HCT116 (cell line): ENCODE results near the gene FTO. TPM values are rescaled to one million over a fixed set of nuclear protein-coding genes. Genes with fewer than 3 reads are reported as not detected.

Experiments
- ATAC-seq: fragments of 200-7000 bp; cut with Tn5 transposase; 2 replicates; pipeline ENCODE4 v1.9.1; 2020; ENCODE audit warnings: mild to moderate bottlenecking, moderate library complexity
- BruUV-seq: library from RNA; stranded (reverse); fragments of 400-500 nt; replicated peaks from 2 replicates; lab custom pipeline; 2021; lab: Mats Ljungman, UMichigan
- CTCF ChIA-PET: fragments of 300-600 bp; sonication (Branson Sonifier 250); formaldehyde crosslinking; loops from one replicate; lab custom pipeline; 2021; ENCODE audit warnings: antibody characterized with exemption; lab: Charles Lee
- POLR2A ChIA-PET: fragments of 300-600, 350-600 bp; sonication (Branson Sonifier 250); formaldehyde crosslinking; loops from one replicate; lab custom pipeline; 2021; ENCODE audit warnings: antibody characterized with exemption; lab: Charles Lee
- RAD21 ChIA-PET, 2 experiments: fragments of 300-600 bp; sonication (Branson Sonifier 250); formaldehyde crosslinking; loops; one replicate each; lab custom pipeline; 2023; ENCODE audit warnings: low total read pairs in 2 of 2; ENCODE audit not compliant: uncharacterized antibody in 2 of 2, unreplicated experiment in 2 of 2, low non-redundant PET in 1 of 2; lab: Charles Lee
- DNase-seq: peaks from one replicate; pipeline ENCODE4 v3.0.0-alpha.2; 2010; ENCODE audit warnings: low read depth, low spot score
- H2AFZ ChIP-seq: fragments of 200-600 bp; shearing (Covaris generic), sonication (generic); 2 replicates; pipeline ENCODE4 v1.6.1; 2017; ENCODE audit warnings: low read depth, mixed run types, mixed read lengths, antibody characterized with exemption, low read length; ENCODE audit not compliant: poor library complexity, severe bottlenecking
- H3K27ac ChIP-seq: 2 replicates; pipeline ENCODE4 v1.5.1; 2012; ENCODE audit warnings: low read depth, low read length
- H3K27me3 ChIP-seq: fragments of 200-600 bp; sonication (generic); 2 replicates; pipeline ENCODE4 v1.6.1; 2016; ENCODE audit warnings: mixed run types, low read length, mixed read lengths; ENCODE audit not compliant: insufficient read depth
- H3K36me3 ChIP-seq, 2 experiments: fragments of 200-500 bp in 1 of 2; fragments of 200-600 bp in 1 of 2; sonication (Bioruptor generic) in 1 of 2; sonication (generic) in 1 of 2; 2 replicates each; pipeline versions ENCODE4 v1.5.1 to v1.6.1; 2014 to 2016; ENCODE audit warnings: low read length in 2 of 2, inconsistent platforms in 1 of 2, mixed read lengths in 1 of 2, mixed run types in 1 of 2; ENCODE audit not compliant: insufficient read depth in 2 of 2, control insufficient read depth in 1 of 2
- H3K4me1 ChIP-seq, 2 experiments: fragments of 200-600 bp in 1 of 2; sonication (generic) in 1 of 2; 2 replicates each; pipeline versions ENCODE4 v1.5.1 to v1.6.1; 2012 to 2017; ENCODE audit warnings: low read length in 2 of 2, inconsistent platforms in 1 of 2, mild to moderate bottlenecking in 1 of 2, mixed read lengths in 1 of 2, mixed run types in 1 of 2, moderate library complexity in 1 of 2; ENCODE audit not compliant: insufficient read depth in 2 of 2, control insufficient read depth in 1 of 2
- H3K4me2 ChIP-seq: fragments of 200-600 bp; sonication (generic); 2 replicates; pipeline ENCODE4 v1.6.1; 2017; ENCODE audit warnings: mixed run types, low read length, mixed read lengths
- H3K4me3 ChIP-seq, 2 experiments: fragments of 200-600 bp in 1 of 2; sonication (generic) in 1 of 2; replicated peaks in 1 of 2; 2 replicates each; pipeline ENCODE4 v1.5.1; 2011 to 2016; ENCODE audit warnings: low read length in 2 of 2, control low read depth in 1 of 2, low read depth in 1 of 2, mild to moderate bottlenecking in 1 of 2, mixed read lengths in 1 of 2, mixed run types in 1 of 2
- H3K79me2 ChIP-seq: fragments of 200-600 bp; sonication (generic); 2 replicates; pipeline ENCODE4 v1.6.1; 2017; ENCODE audit warnings: mild to moderate bottlenecking, mixed run types, low read length, moderate library complexity, mixed read lengths; ENCODE audit not compliant: insufficient read depth
- H3K9ac ChIP-seq: fragments of 200-600 bp; sonication (generic); 2 replicates; pipeline ENCODE4 v1.6.1; 2016; ENCODE audit warnings: low read length, mixed read lengths
- H3K9me2 ChIP-seq: fragments of 200-600 bp; sonication (generic), shearing (Covaris generic); 2 replicates; pipeline ENCODE4 v1.6.1; 2017; ENCODE audit warnings: mixed run types, mild to moderate bottlenecking, moderate library complexity; ENCODE audit not compliant: insufficient read depth
- H3K9me3 ChIP-seq, 2 experiments: fragments of 200-500 bp in 1 of 2; fragments of 200-600 bp in 1 of 2; sonication (Bioruptor generic) in 1 of 2; sonication (generic) in 1 of 2; 2 replicates each; pipeline ENCODE4 v1.6.1; 2014 to 2017; ENCODE audit warnings: low read length in 2 of 2, mixed read lengths in 2 of 2, inconsistent platforms in 1 of 2, low read depth in 1 of 2, mild to moderate bottlenecking in 1 of 2, mixed run types in 1 of 2, moderate library complexity in 1 of 2; ENCODE audit not compliant: control insufficient read depth in 1 of 2, insufficient read depth in 1 of 2
- H4K20me1 ChIP-seq: fragments of 200-600 bp; sonication (generic), shearing (Covaris generic); 2 replicates; pipeline ENCODE4 v1.6.1; 2017; ENCODE audit warnings: mixed run types, mild to moderate bottlenecking, moderate library complexity; ENCODE audit not compliant: insufficient read depth
- CBX3 ChIP-seq: IDR thresholded peaks from 2 replicates; pipeline ENCODE4 v1.6.1; 2012; ENCODE audit warnings: low read depth
- EZH2phosphoT487 ChIP-seq: fragments of 200-600 bp; IDR thresholded peaks from 2 replicates; pipeline ENCODE4 v1.6.1; 2018; ENCODE audit warnings: antibody characterized with exemption, borderline replicate concordance
- FOSL1 ChIP-seq: IDR thresholded peaks from 2 replicates; pipeline ENCODE4 v1.6.1; 2012; ENCODE audit warnings: low read depth
- JUND ChIP-seq: IDR thresholded peaks from 2 replicates; pipeline ENCODE4 v1.6.1; 2012
- REST ChIP-seq: IDR thresholded peaks from 2 replicates; pipeline ENCODE4 v1.6.1; 2012; ENCODE audit warnings: low read depth
- SP1 ChIP-seq: IDR thresholded peaks from 2 replicates; pipeline ENCODE4 v1.6.1; 2012; ENCODE audit warnings: low read depth
- TCF7L2 ChIP-seq: IDR thresholded peaks from 2 replicates; pipeline ENCODE4 v1.7.0; 2011; ENCODE audit warnings: borderline replicate concordance, inconsistent platforms; ENCODE audit not compliant: insufficient read depth, insufficient read length; ENCODE audit errors: extremely low read depth
- ZBTB33 ChIP-seq: IDR thresholded peaks from 2 replicates; pipeline ENCODE4 v1.6.1; 2011; ENCODE audit warnings: mild to moderate bottlenecking, low read length, moderate library complexity; ENCODE audit not compliant: insufficient replicate concordance; ENCODE audit errors: extremely low read depth
- ZFX ChIP-seq: fragments of 450-650 bp; IDR thresholded peaks from 2 replicates; pipeline ENCODE4 v1.6.1; 2017
- intact Hi-C: fragments of 100-400 bp; cut with micrococcal nuclease; formaldehyde crosslinking; loops from 2 replicates; pipeline ENCODE4 v1.10.0; 2022
- total RNA-seq: library from RNA; stranded (reverse); gene quantifications from one replicate; pipeline ENCODE4 v1.2.1, GENCODE V29; 2021; ENCODE audit not compliant: unreplicated experiment

FTO gene
- total RNA-seq, 1 experiment from 2014 or later, result 55.2 TPM

DNA sequence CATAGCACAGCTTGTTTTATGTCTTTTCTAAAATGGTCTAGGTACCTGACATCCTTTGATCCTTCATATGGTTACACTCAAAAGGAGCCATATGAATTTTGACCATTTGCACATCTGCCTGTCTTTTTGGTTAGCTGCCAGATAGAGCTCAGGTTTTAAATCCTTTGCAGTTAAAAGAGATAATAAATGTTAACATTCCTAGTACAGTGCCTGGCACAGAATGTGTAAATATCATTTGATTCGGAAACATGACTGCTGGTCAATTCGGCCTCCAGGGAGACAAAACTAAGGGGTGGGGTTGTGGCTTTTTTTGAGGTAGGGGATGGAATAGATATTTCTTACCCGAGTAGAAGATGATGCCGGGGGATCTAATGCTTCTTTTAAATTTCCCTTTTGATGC is 64.2 kb downstream of the FTO start (continued):
- TF ChIP-seq ZFX, result no peak
- no peak for TF ChIP-seq EZH2phosphoT487
- TF ChIP-seq CBX3, result no peak

DNA sequence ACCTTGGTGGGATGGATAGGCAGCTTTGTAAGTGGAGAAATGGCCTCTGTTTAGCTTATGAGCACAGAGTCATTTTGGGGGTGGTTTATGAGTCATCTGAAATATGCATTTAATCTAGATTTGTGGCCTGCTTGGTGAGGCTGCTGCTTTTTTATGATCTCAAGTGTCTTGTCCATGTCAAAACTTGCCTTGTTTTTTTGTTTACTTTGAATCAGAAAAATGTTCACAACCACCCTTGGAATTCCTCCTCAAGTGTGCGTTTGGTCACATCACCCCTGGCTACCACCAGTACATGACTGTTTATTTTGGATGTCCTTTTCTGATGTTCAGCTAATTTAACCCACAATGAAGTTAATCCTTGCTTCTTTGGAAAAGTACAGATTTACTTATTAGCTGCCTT is 64.6 kb downstream of the FTO start:
- Histone ChIP-seq H3K4me1 (peaks cover 50 to 54% of the 10 kb centered on the region in 2 experiments), H3K9me3 (no peaks in the 10 kb centered on the region), H3K36me3 (no peaks in the 10 kb centered on the region), H3K27me3 (no peaks in the 10 kb centered on the region), H3K79me2 (peaks cover 8% of the 10 kb centered on the region; the same call in 1 of the 2 replicates), H3K4me2 (peak overlapping the region; percentile 60), H2AFZ (no peak overlapping the region), H3K9me2 (no peaks in the 10 kb centered on the region), H3K27ac (peak overlapping the region; percentile 49; the same call in 1 of the 2 replicates), H3K9ac (no peak overlapping the region), H4K20me1 (no peaks in the 10 kb centered on the region), H3K4me3 (peak overlapping the region in 1 of 2 experiments; percentile 22; a peak in 1 of 4 replicates)
- ChIA-PET POLR2A (no interaction called here), CTCF (interaction anchor here (0.8 to 1.6 kb wide), 2 partner anchors 25 to 219 kb away, joined by 3 read pairs; no protein-coding TSS in a partner anchor), RAD21 (interaction anchor here (0.6 to 1.8 kb wide), 2 partner anchors 15 to 1052 kb away, joined by 3 to 4 read pairs; no protein-coding TSS in a partner anchor)
- BruUV-seq, result no TSS peak
- intact Hi-C loops, result loop anchor here (5.0 kb wide), 1 partner anchor 424 kb away; no protein-coding TSS in a partner anchor
- ATAC-seq (peak; percentile 87), DNase-seq (peak; percentile 61)
- no peak for TF ChIP-seq REST
- TF ChIP-seq ZBTB33, result no peak
- peak; percentile 62 for TF ChIP-seq SP1
- peak; percentile 35; the same call in 1 of the 2 replicates for TF ChIP-seq CBX3
- TF ChIP-seq JUND, result peak; percentile 72
- peak; percentile 67 for TF ChIP-seq FOSL1
- TF ChIP-seq TCF7L2, result no peak
